ACHN (cell line): Measurements from ENCODE around the gene EVC.
"Not testable (repeated sequence)": the region's sequence is repeated elsewhere in the genome, so short reads cannot be mapped to it uniquely, and the experiment has no call there.

ENCODE experiments used
- DNase-seq: peaks from one replicate; pipeline ENCODE4 v3.0.0-alpha.2; 2015
- in situ Hi-C: cut with HindIII; loops from 2 replicates; pipeline ENCODE4 v1.10.0; 2017; ENCODE audit warnings: low sequenced_read_pairs, low pct_ligation_motif_present, low pct_unique_long_range_greater_than_20kb

The EVC gene

GRCh38 chr4:5852523-5853202 lies 141.7 kb downstream of the EVC start:
- DNase-seq = no peak
- in situ Hi-C loops = no loop called here

DNA sequence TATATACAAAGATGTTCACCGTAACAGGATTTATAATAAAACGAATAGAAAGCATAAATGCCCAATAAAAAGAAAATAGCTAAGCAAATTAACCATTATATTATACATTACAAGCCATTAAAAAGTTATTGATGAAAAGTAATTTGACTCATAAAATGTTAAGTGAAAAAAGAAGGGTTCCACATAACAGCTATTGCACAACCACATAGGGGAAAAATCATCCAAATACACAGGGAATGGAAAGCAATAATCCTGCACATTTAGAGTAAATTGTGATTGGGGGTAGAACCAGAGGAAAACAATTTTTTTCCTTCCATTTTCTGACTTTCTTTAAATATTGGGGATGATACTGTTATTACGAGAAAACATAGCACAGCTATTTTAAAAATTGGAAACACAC lies 143.9 kb downstream of the EVC start:
- no peak for DNase-seq
- in situ Hi-C loops = no loop called here

- DNase-seq, in situ Hi-C loops: not testable (repeated sequence)
These were observed 145.4 kb downstream of the EVC start for GRCh38 chr4:5856362-5856761.

GRCh38 chr4:5857199-5857598 lies 146.2 kb downstream of the EVC start:
- in situ Hi-C loops = no loop called here
- DNase-seq = no peak

DNA sequence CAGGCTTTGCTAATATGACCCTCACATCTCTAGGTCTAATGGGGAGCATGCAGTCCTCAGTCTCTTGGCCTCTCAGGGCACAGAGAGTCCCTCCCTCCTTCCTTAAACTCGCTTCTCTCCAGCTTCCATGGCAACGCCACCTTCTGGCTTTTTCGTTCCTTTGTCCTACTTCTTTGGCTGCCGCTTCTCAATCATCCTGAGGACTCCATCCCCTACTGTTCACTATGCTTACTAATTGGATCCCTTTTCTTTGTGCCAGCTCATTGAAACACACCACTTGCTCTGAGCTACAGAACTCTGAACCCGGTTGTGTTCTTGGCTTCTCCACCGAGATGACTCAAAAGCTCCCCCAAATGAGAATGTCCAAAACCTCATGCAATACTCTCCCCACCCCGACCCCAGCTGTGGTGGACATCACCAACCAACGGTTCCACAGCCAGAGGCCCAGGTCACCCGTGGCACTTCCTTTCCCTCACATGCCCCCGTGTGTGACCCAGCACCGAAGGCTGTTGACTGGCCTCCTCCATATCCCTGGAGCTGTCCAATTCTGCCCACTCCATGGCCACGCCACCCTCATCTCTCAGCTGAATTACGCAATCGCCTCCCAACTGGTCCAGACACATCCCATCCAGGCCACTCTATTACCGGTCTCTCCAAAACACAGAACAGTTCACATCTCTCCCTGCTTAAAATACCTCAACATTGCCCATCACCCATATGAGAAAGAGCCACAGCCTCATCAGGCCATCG lies 147.2 kb downstream of the EVC start:
- no peak for DNase-seq
- in situ Hi-C loops = no loop called here

- DNase-seq = peak; percentile 95
- in situ Hi-C loops = no loop called here
These were observed 152.6 kb downstream of the EVC start for GRCh38 chr4:5863461-5864113.
